NCI-H524 (cell line): ENCODE results near the gene MYO15A.

Experiments
- DNase-seq, 2 experiments: peaks; one replicate each; lab custom pipeline; 2025; lab: John Stamatoyannopoulos, UW

The MYO15A gene

DNA sequence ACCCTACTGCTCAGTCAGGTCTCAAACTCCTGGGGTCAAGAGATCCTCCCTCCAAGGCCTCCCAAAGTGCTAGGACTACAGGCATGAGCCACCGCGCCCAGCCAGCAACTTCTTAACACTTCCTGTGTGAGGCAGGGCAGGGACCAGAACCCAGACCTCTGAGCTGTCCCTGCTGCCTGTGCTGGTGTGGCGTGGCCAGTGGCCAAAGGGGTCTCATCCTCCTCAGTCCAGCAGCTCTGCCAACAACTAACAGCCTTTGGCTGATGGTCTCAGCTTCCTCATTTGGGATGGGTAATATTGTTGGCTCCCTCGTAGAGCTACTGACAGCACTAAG is 115.5 kb downstream of the MYO15A start:
- no peak for DNase-seq

DNA sequence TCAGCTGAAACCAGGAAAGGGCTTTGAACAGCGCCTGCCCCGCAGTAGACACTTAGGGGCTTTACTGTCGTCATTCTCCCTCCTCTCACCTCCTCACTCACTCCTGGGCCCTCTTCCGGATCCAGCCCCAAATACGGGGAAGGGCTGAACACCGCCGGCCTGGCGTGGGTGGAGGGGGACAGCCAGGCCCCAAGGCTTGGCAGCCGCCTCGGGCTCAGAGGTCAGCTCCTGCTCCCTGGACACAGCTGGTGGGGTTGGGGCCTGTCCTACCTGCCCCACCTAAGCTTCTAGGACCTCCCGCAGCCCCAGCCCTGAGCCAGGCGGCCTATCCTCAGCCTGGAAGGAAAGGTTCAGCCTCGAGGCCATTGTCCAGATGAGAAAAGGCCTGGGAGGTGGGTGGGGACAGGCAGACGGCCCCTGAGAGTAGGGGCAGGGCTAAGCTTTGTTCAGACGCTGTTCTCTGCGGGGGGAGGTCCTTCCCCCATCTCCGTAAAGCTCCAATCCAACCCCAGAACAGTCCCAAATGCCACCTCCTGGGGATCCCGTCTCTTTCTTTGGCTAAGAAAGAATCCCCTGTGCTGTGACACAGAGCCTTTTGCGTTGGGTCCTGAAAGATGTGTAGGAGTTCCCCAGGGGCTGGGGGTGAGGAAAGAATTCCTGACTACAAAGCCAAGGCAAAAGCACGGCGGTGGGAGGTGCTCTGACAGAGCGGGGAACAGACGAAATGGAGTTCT is 116.0 kb downstream of the MYO15A start:
- no peak for DNase-seq

DNA sequence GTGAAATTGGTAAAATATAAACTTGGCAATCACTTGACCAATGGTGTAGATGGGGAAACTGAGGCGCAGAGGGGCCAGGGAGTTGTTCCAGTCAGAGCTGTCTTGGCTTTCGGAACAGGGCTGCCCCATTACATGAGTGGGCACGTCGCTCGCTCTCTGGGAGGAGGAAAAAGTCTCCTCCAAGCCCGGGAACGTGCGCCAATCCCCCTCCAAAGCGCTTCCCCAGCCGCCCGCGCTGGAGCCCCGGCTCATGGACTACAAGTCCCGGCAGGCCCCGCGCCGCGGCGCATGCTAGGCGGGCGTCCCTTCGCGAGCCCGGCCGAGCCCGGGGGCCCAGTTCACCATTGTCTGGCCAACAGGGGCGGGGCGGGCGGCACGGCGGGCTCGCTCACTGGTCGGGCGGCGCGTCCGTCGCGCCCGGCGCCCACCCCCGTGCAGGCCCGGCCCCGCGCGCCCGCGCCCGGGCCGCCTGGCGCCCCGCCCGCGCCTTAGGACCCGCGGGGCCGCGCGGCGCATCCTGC is 116.6 kb downstream of the MYO15A start, which contains the start of gene LLGL1:
TSS of gene LLGL1 (plus strand) at position 515 of the 521 bp plus-strand sequence. CDS start 48 bp downstream, outside the sequence.
- DNase-seq: peak; percentile 90 to 94

DNA sequence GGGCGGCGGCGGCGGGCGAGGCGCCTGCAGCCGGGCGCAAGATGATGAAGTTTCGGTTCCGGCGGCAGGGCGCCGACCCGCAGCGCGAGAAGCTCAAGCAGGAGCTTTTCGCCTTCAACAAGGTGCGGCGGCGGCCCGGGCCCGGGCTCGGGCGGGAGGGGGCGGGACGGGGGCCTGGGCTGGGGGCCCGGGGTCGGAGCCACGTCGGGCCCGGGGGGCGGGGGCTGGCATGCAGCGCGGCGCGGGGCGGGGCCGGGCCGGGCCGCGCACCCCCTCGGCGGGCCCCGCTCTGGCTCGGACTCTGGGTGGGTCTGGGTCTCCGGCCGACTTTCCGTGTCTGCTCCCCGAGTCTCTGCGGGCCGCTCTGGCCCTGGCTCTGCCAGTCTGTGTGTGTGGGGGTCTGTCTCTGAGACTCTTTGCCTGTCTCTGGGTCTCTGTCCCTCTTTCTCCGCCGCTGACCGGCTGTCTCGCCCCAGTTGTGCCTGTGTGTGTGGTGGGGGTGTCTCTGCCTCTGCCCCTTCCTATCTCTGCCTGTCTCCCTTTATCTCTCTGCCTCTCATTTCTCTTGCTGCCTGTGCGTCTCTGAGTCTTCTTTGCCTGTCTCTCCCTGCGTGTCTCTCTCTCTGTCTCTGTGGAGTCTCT is 117.2 kb downstream of the MYO15A start:
- DNase-seq: peak in 1 of 2 experiments; percentile 21

DNA sequence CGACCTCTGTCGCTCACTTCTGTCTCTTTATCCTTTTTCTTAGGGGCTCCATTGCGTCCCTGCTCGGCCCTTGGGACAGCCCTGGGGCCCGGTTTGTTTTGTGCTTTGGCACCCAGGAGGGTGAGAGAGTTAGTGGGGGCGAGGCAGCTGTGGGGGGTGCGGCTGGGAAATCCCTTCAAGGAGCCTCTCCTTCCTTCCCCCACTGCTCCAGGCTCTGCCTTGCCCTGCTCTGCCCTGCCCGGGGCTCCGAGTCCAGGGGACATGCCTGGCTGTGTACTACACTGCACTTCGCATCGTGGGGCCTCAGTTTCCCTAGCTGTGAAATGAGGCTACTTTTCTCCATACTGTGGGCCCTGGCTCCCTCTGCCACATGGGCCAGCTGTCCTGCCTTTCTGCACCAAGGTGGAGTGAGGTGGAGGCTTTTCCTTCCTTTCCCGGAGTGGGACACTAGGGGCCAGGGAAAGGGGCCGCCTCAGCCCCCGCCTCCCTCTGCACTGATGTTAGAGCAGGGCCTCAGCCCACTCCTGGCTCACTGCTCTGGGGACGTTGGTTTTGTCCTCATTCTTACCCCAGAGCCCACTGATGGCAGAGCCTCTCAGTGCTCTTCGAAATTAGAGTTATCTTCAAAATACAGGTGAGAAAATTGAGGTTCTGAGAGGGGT is 117.9 kb downstream of the MYO15A start:
- no peak for DNase-seq

DNA sequence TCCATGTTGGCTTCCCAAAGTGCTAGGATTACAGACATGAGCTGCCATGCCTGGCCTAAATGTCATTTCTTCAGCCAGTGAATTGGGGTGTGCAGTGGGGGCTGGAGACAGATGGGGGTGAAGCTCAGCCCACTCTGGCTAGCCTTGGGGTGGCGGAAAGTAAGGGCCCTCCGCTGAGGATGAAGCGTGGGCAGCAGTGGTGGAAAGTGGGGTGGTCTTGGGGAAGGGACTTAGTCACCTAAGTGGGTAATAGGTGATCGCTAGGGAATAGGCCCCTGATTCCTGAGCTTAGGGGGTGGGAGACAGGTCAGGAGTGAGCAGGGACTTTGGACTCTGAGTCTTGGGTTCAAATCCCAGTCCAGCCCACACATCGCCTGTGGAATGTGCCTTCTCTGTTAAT is 119.1 kb downstream of the MYO15A start:
- no peak for DNase-seq

DNA sequence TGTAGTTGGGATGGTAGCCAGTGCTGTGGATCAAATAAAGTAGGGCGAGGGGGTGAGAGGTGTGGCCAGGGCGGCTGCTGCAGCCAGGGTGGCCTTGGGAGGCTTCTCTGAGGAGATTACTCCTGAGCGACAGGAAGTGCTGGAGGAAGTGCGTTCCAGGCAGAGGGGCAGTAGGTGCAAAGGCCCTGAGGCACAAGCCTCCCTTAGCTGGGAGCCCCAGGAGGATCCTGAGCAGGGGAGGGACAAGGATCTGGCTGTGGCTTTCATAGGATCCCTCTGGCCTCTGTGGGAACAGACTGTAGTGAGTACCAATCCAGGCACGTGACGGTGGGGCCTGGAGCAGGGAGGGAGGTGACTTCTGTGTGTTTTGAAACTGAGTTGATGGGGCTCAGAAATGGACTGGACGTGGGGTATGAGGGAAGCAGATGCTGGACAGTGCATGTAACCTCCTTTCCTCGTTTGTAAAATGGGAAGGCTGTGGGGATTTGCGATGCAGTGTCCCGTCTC is 119.7 kb downstream of the MYO15A start:
- DNase-seq: no peak

DNA sequence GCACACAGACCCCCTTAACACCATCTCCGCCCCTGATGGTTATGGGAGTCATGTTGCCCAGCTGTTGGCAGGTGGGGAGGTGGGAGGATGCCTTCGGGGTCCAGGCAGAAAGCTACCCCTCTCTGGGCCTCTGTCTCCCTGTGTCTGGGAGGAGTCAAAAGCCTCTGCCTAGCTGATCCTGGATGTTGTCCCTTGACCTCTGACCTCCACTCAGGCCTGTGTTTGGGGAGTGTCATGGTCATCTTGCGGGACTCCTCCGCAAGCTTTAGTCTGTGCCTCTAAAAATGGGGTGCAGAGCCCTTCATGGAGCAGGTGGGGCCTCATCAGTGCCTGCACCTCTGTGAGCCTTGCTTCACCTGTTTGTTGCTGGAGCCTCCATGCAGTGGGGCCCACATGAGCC is 120.7 kb downstream of the MYO15A start:
- DNase-seq: no peak
